Stromal cell of bone marrow (primary cell): ENCODE data around the gene ATXN1.

Experiments
- DNase-seq: peaks from one replicate; pipeline ENCODE4 v3.0.0-alpha.2; 2012; ENCODE audit warnings: low read depth

ATXN1 gene

DNA sequence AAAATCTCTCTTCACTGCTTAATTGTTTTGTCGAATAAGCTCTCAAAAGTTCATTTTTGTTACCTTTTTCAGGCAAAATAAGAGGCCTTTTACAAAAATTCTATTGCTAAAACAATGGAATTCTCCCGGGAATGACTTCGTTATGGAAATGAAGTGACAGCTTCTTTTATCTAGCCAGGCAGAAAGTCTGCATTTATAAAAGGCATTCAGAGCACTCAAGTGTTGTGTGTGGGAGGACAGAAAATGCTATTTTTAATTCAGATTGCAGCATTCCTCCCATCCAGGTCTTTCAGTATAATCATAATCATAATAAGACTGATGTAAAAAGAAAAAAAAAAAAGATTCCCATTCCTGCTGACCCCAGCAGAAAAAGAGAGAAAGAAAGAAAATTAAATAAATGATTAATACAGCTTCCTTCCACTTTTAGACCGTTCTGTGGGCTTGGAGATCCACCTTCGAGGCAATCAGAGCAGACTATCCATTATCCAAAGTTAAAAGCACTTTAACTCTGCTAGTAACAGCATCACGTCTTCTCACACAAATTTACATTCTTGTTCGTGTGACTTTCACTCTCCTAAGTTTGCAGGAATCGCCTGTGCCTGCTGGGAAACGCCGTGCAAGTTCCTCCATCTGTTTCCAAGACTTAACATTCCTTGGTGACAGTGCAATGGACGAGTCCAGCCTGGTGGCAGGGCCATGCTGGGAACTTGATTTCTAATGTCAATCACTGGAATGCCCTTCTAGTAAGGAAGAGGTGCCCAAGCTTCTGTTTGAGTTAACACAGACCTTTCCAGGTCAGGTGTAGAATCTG lies 264.1 kb downstream of the ATXN1 start:
- no peak for DNase-seq

DNA sequence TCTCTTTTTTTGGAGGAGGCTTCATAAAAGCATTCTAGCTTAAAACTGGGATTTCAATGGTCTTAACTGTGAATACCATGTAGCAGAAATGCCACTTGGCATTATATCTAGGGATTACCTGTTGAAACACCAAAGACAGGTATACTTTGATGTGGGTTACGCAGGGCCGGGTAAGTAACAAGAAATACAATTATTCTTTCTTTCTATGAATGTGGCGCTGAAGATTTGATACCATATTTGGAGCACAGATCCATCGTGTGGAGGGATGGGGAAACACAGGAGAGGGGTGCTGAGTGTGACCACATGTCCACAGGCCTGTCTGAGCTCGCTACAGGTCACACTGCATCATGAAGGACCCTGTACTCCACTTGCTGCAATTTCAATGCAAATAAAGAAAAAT lies 265.1 kb downstream of the ATXN1 start:
- DNase-seq: no peak

DNA sequence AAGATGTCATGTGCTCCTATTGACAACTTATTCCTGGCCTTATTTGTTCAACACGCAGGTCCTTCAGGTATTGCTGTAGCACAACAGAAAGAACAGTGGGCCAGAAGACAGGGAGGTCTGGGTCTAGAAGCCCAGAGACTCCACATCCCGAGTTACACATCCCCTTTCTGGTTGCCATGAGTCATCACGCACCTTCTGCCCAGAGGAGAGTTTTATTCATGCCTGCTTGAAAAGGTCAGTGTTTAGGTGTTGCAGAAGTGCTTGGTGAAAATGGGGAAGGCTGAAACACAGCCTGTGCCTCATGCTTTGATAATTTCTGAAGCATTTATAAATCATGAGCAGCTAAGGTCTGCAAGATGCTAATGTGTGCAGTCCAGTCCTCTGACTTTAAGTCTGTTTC lies 266.5 kb downstream of the ATXN1 start:
- no peak for DNase-seq

- no peak for DNase-seq
Observed at GRCh38 chr6:16493802-16494201, 267.5 kb downstream of the ATXN1 start.

DNA sequence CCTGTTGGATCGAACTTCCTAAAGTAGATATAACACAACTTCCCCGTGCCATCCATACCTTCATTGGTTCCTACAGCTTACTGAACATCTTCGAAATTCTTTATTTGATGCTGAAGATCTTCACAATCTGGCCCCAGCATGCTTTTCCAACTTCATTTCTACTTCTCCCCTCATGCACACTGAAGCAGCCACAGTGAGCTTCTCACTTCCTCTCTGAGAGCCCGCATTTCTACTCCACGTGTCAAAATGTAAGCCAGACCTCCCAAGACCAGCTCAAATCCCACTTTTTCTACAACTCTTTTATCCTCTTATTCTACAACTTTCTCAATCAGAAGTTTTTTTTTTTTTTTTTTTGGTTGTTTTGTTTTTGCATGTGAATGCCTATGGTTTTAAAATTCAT lies 268.1 kb downstream of the ATXN1 start:
- DNase-seq: no peak

- DNase-seq: no peak
Observed at GRCh38 chr6:16491666-16492313, 269.5 kb downstream of the ATXN1 start.

DNA sequence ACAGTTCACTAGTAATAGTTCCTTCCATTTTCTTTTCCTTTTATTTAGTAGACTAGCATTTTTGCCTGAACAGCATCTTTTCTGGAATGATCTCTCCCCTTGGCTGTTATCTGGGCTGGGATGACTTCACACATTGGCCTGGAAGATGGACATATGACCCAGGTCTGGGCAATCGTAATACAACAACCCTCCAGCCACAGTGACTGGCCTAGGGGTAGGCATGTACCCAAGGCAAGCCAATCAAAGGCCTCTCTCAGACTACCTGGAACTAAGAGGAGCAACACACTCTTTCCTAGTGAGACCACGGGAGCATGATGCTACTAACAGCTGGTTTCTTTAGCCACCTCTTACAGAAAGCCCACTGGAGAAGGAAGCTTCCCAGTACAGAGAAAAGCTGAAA lies 270.6 kb downstream of the ATXN1 start:
- no peak for DNase-seq

GRCh38 chr6:16488813-16489212 lies 272.4 kb downstream of the ATXN1 start:
- no peak for DNase-seq

DNA sequence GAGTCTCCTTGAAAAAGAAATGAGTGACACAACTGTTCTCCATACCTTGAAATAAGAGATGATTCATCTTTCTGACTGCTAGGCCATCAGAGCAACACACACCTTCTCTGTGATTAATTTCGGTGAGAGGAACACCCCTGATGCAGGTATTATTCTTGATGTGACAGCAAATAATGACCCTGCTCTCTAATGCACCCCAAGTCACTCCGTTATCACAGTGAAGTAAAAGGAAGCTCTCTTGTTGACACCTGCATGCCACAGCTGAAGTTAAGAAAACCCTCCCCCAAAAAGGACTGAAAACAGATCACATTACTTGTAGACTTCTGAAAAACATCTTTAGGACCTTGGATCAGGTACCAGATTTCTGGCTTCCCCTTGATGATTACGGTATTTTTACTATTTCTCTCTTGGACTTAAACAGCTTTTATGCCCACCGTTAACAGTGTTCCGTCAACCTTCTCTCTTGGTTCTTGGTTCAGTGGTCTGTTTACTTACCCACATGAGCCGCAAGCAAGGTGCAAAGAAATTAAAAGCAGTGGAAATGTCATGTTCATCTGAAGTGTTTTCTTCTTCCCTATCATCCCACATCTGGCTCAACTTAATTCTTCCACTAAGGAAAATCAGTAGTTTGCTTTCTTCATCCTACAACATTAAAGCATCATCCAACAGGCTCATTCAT lies 273.1 kb downstream of the ATXN1 start:
- no peak for DNase-seq

DNA sequence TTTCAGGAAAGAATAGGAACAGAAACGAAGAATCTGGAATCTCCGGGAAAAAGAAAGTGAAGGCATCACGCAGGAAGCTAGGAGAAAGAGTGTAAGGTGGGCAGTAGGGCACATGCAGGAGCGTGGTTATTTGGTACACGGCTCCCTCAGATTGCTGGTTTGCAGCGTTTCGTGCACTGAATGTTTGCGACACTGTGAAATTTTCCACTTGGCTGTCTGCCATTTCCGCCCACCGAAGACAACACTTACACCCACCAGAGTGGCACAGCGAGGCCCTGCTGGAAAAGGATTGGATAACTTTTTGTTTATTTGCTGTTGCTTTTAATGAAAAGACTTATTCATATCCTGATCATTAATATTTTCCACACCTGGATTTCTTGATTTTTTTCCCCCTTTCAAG lies 274.6 kb downstream of the ATXN1 start:
- no peak for DNase-seq

DNA sequence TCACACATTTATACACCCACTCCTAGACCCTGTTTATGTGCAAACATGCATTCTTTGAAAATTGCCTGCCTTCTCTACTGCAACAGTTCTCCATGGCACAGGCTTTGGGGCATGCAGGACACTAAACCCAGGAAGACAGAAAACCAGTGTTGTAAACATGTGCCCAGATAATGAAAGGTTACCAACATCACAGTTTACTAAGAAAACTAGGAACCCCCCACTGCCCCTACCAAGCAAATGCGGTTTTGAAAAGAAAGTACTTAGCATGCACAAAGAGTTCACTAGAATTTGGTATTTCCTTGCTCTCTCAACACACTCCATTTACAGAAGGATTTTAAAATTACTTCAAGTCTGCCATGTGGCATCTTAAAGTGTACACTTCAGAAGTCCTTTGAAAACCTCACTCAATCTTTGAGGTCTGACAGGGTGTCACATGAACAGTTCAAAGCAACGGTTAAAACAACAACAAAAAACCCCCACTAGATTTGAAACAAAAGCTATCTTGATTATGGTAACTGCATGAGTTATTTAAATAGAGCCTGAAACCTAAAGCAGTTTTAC lies 277.9 kb downstream of the ATXN1 start:
- DNase-seq: no peak

DNA sequence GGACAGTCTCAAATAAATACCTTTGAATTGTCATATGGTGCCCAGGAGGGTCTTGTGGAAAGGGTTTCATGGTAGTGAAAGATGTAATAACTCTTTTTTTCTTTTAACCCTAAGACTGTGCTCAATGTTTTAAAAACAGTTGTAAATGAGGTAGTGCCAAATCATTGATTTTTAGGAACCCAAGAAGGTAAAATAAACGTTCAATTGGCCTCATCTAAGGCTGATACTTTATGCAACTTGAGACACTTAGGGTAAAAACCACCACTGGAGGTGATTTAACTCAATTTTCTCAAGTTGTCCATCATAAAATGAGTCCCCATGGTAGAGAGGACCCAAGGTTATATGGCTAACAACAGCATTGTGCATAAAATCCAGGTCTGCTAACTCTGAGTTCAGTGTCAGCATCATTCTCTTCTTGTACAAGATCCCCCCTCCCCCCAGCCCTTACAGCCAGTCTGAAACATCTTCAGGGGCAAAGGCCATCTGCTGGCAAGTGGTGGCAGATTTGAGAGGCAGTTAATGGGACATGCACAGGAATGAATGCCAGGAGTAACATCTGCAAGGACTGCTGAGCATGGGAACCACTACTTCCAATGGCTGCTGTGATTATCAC lies 278.5 kb downstream of the ATXN1 start:
- no peak for DNase-seq

DNA sequence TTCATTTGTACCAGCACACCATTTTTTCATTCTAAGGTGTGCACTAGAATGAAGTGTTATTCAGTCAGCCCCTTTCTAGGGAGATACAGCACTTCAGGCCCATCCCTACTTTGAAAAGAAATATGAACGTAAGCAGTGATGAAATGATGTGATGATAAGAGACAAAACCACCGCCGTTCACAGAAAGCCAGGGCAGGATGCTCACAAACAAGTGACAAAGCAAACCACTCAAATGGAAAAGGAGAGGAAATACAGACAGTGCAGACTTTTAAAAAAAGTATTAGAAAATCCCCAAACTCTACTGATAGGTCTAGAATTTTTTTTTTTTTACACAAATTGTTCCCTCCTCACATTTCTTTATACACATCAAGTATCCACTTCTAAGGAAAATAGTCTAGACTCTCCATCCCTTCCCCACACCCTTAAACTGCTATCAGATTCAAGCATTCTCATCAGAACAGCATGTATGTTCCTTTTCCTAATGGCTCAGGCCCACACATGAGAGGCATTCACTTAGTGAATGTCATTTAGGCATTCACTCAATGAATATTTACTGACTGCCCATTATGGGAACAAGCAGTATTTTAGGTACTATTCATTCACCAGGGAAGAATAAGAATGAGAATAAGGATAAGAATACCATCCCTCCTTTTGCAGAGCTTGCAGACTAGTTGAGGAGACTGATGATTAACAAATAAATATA lies 279.4 kb downstream of the ATXN1 start:
- DNase-seq: no peak

GRCh38 chr6:16480763-16481560 lies 280.3 kb downstream of the ATXN1 start:
- no peak for DNase-seq

DNA sequence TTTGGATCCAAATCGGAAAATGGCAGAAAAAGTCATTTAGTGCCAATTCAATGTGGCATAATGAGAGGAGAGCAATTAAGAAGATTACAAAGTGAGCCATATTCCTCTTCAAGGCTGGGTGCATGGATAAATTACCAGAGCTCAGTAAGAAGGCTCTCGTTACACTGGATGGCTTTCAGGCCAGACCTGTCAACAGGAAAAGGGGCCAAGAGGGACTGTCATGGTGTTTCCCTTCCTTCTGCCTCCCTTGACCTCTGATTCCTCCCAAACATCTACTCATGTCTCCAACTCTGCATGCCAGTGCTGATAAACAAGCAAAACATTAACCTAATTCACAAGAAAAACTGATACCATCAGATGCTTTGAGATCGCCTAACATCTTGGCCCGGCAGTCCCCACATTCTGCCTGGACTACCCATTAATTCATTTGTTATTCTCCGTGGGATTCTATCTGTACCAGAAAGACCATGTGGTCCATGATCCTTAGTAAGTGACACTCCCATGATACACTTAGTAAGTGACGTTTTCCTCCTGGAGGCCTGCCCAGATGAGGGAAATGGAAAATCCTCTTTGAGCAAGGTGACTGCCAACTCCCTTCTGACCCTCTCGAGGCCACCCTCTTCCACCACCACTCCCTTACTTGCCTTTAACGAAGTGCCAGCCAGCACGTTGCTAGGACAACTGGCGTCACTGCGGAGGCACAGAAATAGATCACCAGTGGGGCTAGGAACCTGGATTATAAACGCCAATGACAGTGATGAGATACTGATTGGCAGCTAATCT lies 283.7 kb downstream of the ATXN1 start:
- DNase-seq: no peak

- DNase-seq: no peak
Observed at GRCh38 chr6:16476861-16477260, 284.4 kb downstream of the ATXN1 start.

DNA sequence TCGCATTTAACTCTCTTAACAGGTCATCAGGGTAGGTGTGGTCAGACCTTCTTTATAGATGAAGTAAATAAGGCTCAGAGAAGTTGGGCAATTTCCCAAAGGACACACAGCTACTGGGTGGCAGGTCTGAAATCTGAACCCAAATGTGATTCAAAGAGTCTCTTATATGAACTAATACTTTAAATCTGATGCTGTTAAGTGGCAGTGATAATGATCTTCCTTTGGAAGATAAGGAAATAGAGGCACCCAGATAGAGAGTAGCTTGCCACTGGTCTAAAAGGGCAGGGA lies 285.8 kb downstream of the ATXN1 start:
- DNase-seq: no peak

DNA sequence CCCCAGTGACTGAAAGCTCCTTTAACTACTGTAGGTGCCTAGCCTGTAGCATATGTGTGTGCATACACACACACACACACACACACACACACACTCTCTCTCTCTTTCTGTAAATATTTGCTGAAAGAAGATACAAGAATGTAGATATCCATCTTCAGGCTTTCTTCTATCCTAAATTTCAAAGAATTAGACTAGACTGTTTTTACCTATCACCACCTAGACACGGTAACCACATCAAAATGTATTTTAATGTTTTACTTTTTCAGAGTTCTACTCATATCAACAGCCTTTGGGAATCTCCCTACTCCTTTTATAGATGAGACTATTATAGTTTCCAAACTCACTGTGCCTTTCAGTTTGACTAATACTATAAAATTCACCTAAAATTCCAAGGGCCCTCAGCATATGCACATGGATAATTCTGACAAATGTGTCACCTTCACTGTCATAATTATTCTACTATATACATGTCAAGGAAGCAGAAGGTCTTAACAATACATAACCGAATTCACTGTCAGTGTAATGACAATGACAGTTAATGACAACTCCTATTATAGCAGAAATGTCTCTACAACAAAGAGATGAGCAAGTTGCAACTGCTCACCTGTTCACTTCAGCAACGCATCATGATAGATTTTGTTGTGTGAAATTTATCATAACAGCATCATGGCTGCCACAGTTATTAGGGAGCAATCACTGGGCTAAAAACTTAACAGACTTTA lies 286.3 kb downstream of the ATXN1 start:
- DNase-seq: no peak

DNA sequence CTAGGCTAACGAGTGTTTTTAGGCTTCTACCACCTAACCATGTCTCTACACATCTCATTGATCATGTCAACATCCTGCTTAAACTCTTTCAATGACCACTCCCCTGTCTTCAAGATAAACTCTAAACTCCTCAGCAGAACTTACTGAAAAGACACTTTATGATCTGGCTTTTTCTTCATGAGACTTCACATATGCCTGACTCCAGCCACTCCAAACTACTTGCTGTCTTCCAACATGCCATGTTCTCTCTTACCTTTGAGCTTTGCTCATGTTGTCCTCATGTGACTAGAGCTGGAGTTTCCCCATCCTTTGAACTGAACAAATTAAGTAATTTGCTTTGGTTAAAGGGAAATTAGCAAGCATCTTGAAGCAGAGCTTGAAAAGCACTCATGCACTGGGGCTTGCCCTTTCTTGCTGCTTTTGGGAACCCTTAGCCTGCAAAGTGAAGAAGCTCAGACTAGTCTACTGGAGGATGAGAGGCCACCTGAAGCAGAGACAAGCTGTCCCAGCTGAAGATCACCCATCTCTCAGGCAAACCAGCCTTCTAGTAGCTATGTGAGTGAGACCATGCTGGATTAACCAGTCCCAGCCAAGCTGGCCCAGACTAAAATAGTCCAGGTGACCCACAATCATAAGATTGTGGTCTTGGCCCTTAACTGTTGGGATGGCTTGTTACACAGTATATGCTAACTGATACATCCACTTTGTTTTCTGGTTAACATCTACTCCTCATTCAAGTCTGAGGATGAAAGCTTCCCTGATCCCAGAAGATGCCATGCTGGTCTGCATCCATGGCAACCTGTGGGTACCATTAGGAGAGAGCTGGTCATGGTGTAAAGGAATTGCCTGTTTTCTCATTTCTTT lies 287.1 kb downstream of the ATXN1 start:
- DNase-seq: no peak
